Endodermal cell (in vitro differentiated cells): ENCODE data around the gene BNC1. TPM values are rescaled to one million over a fixed set of nuclear protein-coding genes. Genes with fewer than 3 reads are reported as not detected.
"Not testable (repeated sequence)": the region's sequence is repeated elsewhere in the genome, so short reads cannot be mapped to it uniquely, and the experiment has no call there.

Experiments used
- DNase-seq: peaks from one replicate; pipeline ENCODE4 v3.0.0-alpha.2; 2017
- H3K27ac ChIP-seq: 2 replicates; pipeline ENCODE4 v1.5.1; 2013; ENCODE audit warnings: mild to moderate bottlenecking, low read depth, low read length, moderate library complexity
- H3K27me3 ChIP-seq: 2 replicates; pipeline ENCODE4 v1.6.1; 2013; ENCODE audit warnings: mild to moderate bottlenecking, low read length, moderate library complexity; ENCODE audit not compliant: insufficient read depth, control insufficient read depth, poor library complexity, severe bottlenecking
- H3K36me3 ChIP-seq: 2 replicates; pipeline ENCODE4 v1.7.0; 2013; ENCODE audit warnings: mild to moderate bottlenecking, low read length, moderate library complexity; ENCODE audit not compliant: control insufficient read depth, insufficient read depth
- H3K4me1 ChIP-seq: one replicate; pipeline ENCODE4 v1.7.0; 2013; ENCODE audit warnings: low read length; ENCODE audit not compliant: control insufficient read depth, insufficient read depth
- H3K4me3 ChIP-seq: 2 replicates; pipeline ENCODE4 v1.5.1; 2013; ENCODE audit warnings: mild to moderate bottlenecking, low read length, moderate library complexity
- H3K9ac ChIP-seq: 2 replicates; pipeline ENCODE4 v1.6.1; 2013; ENCODE audit warnings: mild to moderate bottlenecking, low read length, moderate library complexity; ENCODE audit not compliant: poor library complexity, severe bottlenecking; ENCODE audit errors: extremely low read depth
- H3K9me3 ChIP-seq: 2 replicates; pipeline ENCODE4 v1.6.1; 2013; ENCODE audit warnings: mild to moderate bottlenecking, low read length, moderate library complexity; ENCODE audit not compliant: control insufficient read depth
- H3K27ac Mint-ChIP-seq: 2 replicates; pipeline ENCODE4 v1.8.0; 2020; ENCODE audit warnings: mixed read lengths
- H3K27me3 Mint-ChIP-seq: 2 replicates; pipeline ENCODE4 v1.8.0; 2021; ENCODE audit warnings: mild to moderate bottlenecking, mixed read lengths; ENCODE audit not compliant: insufficient read depth
- H3K36me3 Mint-ChIP-seq: 2 replicates; pipeline ENCODE4 v1.8.0; 2020; ENCODE audit warnings: low read depth, mixed read lengths
- H3K4me1 Mint-ChIP-seq: 2 replicates; pipeline ENCODE4 v1.8.0; 2020; ENCODE audit warnings: mixed read lengths
- H3K4me3 Mint-ChIP-seq: 2 replicates; pipeline ENCODE4 v1.8.0; 2020; ENCODE audit warnings: mild to moderate bottlenecking, moderate library complexity, mixed read lengths
- H3K9me3 Mint-ChIP-seq: 2 replicates; pipeline ENCODE4 v1.8.0; 2020; ENCODE audit warnings: mild to moderate bottlenecking, mixed read lengths
- WGBS, 2 experiments: methylation state at CpG; one replicate each; pipeline versions ENCODE4 v1.1.5 to v1.1.7; 2013; ENCODE audit warnings: missing lambda C conversion rate in 2 of 2, mixed read lengths in 1 of 2; ENCODE audit not compliant: insufficient coverage in 1 of 2, insufficient read length in 1 of 2; 5-methylcytosine and 5-hydroxymethylcytosine counted together
- total RNA-seq, 2 donors: library from RNA; stranded (reverse); fragmentation: NEBNext Ultra II Directional in 1 of 2; extraction: Animal tissue kit (Norgen Biotek cat#: 25700) in 1 of 2; gene quantifications; 2 replicates in 1 of 2; 3 replicates in 1 of 2; pipeline ENCODE4 v1.2.1, GENCODE V29; 2021
- TF ChIP-seq, protein P1 (sequence below): fragments of 200-600 bp; sonication (generic); conservative IDR thresholded peaks from 2 replicates; pipeline ENCODE4 v1.5.0; 2021; ENCODE audit warnings: antibody characterized with exemption, mild to moderate bottlenecking

BNC1 gene
- total RNA-seq, 2 donors from 2014 or later, result not detected

DNA sequence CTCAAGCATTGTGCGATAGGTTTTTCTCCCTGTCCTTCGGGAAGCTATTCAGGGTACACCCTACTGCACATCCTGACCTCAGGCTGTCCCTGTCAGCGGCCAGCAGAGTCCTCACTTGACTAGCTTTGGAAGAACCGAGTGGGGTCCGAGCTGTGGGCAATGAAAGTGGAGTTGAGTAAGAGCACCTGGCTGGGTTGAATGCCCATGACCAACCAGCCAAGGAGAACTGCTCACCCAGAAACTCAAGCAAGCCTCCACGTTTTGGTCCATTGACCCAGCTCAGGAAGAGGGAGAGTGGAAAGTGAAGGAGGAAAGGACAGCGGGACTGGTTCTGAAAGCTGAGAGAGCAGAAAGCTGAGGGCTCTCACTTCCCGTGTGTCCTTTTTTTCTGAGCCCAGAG, 40.8 kb downstream of the BNC1 start:
- Histone ChIP-seq H3K9me3 (no peaks in the 10 kb centered on the region), H3K36me3 (no peaks in the 10 kb centered on the region), H3K9ac (no peak overlapping the region), H3K27ac (no peak overlapping the region), H3K27me3 (peaks cover 19% of the 10 kb centered on the region), H3K4me1 (no peaks in the 10 kb centered on the region), H3K4me3 (no peak overlapping the region)
- H3K4me3 Mint-ChIP-seq, result no peak overlapping the region
- H3K36me3 Mint-ChIP-seq, result no peaks in the 10 kb centered on the region
- DNase-seq, result no peak
- H3K4me1 Mint-ChIP-seq, result no peaks in the 10 kb centered on the region
- TF ChIP-seq, protein P1, sequence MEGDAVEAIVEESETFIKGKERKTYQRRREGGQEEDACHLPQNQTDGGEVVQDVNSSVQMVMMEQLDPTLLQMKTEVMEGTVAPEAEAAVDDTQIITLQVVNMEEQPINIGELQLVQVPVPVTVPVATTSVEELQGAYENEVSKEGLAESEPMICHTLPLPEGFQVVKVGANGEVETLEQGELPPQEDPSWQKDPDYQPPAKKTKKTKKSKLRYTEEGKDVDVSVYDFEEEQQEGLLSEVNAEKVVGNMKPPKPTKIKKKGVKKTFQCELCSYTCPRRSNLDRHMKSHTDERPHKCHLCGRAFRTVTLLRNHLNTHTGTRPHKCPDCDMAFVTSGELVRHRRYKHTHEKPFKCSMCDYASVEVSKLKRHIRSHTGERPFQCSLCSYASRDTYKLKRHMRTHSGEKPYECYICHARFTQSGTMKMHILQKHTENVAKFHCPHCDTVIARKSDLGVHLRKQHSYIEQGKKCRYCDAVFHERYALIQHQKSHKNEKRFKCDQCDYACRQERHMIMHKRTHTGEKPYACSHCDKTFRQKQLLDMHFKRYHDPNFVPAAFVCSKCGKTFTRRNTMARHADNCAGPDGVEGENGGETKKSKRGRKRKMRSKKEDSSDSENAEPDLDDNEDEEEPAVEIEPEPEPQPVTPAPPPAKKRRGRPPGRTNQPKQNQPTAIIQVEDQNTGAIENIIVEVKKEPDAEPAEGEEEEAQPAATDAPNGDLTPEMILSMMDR, result no peak
- H3K27me3 Mint-ChIP-seq, result peaks cover 45% of the 10 kb centered on the region
- peaks cover 17% of the 10 kb centered on the region for H3K9me3 Mint-ChIP-seq
- WGBS, 2 experiments, result 83 to 84% methylated on average over 6 to 8 of the region's 8 CpGs
- H3K27ac Mint-ChIP-seq, result no peak overlapping the region

DNA sequence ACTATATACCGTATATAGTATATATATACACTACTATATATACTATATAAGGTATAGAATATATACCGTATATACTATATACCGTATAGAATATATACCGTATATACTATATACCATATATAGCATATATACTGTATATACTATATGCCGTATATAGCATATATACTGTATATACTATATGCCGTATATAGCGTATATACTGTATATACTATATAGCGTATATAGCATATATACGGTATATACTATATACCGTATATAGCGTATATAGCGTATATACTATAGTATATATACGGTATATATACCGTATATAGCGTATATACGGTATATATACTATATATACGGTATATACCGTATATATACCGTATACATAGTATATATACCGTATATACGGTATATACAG, 54.2 kb downstream of the BNC1 start:
- H3K4me3 ChIP-seq, result no peak overlapping the region
- H3K27me3 ChIP-seq, result no peaks in the 10 kb centered on the region
- WGBS, 2 experiments, result no CpG with 5 or more reads among the region's 21 CpGs
- Mint-ChIP-seq H3K4me1 (no peaks in the 10 kb centered on the region), H3K4me3 (no peak overlapping the region), H3K27me3 (peaks cover 7% of the 10 kb centered on the region), H3K27ac (no peak overlapping the region), H3K9me3 (peaks cover 7% of the 10 kb centered on the region), H3K36me3 (no peaks in the 10 kb centered on the region)
- DNase-seq, result no peak
- TF ChIP-seq, protein P1, result no peak
- H3K9ac ChIP-seq, result no peak overlapping the region
- no peaks in the 10 kb centered on the region for H3K9me3 ChIP-seq
- no peak overlapping the region for H3K27ac ChIP-seq
- H3K36me3 ChIP-seq, result no peaks in the 10 kb centered on the region
- H3K4me1 ChIP-seq, result no peaks in the 10 kb centered on the region

DNA sequence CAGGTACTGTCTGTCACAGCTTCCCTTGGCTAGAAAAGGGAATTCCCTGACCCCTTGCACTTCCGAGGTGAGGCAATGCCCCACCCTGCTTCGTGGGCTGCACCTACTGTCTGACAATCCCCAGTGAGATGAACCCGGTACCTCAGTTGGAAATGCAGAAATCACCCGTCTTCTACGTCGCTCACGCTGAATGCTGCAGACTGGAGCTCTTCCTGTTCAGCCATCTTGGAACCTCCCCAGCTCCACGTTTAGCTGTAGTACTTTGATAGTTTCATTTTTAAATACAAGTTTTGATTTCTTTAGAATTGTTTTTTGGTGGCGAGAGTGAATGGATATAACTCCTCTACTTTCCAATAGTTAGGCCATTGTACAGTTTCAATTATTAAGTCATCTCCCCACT, 59.0 kb downstream of the BNC1 start:
- TF ChIP-seq, protein P1, result no peak
- H3K4me3 ChIP-seq, result no peak overlapping the region
- no peaks in the 10 kb centered on the region for H3K27me3 ChIP-seq
- Mint-ChIP-seq H3K4me1 (no peaks in the 10 kb centered on the region), H3K4me3 (no peak overlapping the region), H3K9me3 (peaks cover 41% of the 10 kb centered on the region), H3K27ac (no peak overlapping the region), H3K27me3 (peaks cover 5% of the 10 kb centered on the region), H3K36me3 (no peaks in the 10 kb centered on the region)
- 89 to 93% methylated on average over 2 to 9 of the region's 9 CpGs for WGBS, 2 experiments
- peaks cover 12% of the 10 kb centered on the region for H3K9me3 ChIP-seq
- H3K27ac ChIP-seq, result no peak overlapping the region
- H3K4me1 ChIP-seq, result no peaks in the 10 kb centered on the region
- DNase-seq, result no peak
- H3K9ac ChIP-seq, result no peak overlapping the region
- no peaks in the 10 kb centered on the region for H3K36me3 ChIP-seq

DNA sequence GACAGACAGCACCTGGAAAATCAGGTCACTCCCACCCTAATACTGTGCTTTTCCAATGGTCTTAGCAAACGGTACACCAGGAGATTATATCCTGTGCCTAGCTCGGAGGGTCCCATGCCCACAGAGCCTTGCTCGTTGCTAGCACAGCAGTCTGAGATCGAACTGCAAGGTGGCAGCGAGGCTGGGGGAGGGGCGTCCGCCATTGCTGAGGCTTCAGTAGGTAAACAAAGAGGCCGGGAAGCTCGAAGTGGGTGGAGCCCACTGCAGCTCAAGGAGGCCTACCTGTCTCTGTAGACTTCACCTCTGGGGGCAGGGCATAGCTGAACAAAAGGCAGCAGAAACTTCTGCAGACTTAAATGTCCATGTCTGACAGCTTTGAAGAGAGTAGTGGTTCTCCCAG, 62.7 kb downstream of the BNC1 start:
- not testable (repeated sequence) for H3K9ac ChIP-seq
- H3K9me3 Mint-ChIP-seq, result peaks cover 58% of the 10 kb centered on the region

More for the DNA sequence above, 62.7 kb downstream of the BNC1 start:
- H3K36me3 ChIP-seq, H3K4me1 Mint-ChIP-seq, DNase-seq, H3K27me3 ChIP-seq, H3K4me3 ChIP-seq, H3K27ac Mint-ChIP-seq, H3K27me3 Mint-ChIP-seq, H3K4me3 Mint-ChIP-seq, H3K27ac ChIP-seq, H3K4me1 ChIP-seq, H3K36me3 Mint-ChIP-seq: not testable (repeated sequence)
- WGBS, 2 experiments, result 84 to 96% methylated on average over 6 to 9 of the region's 9 CpGs
- H3K9me3 ChIP-seq, result peaks cover 13% of the 10 kb centered on the region
